GM18508 (cell line): Measurements from ENCODE around the gene DCXR.

Experiments
- ATAC-seq: cut with Tn5 transposase; IDR thresholded peaks from one replicate; pipeline ENCODE4 v1.9.1; 2021; ENCODE audit warnings: moderate number of reproducible peaks; ENCODE audit not compliant: insufficient read depth, unreplicated experiment

Gene DCXR

GRCh38 chr17:81990836-81991683 is 46.4 kb downstream of the DCXR start:
- no peak for ATAC-seq

GRCh38 chr17:81987161-81987770 is 50.2 kb downstream of the DCXR start:
- ATAC-seq, result no peak

- no peak for ATAC-seq
These were observed 50.9 kb downstream of the DCXR start for GRCh38 chr17:81986606-81987005.
